Retina (tissue), 1 donor: Measurements from ENCODE around the gene POLD4.

Experiments used
- DNase-seq: peaks from one replicate; pipeline ENCODE4 v3.0.0-alpha.2; 2016

Gene POLD4

DNA sequence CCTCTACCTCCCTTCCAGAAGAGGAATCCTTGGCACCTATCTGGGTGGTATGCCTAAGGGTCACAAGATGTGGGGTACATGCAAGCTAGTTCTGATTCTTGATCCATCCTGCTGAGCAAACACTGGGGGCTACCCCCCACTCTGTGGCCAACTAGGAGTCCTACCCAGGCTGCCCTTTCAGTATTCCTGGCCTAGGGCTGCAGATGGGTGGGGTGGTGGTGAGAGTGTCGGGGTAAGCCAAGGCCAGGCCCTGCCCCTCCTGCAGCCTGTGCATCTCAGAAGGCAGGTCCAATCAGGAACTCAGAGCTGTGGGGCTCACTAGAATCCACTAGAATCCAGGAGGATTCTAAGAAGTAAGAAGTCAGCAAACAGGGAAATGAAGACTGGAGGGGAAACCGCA lies 39.1 kb downstream of the POLD4 start:
- no peak for DNase-seq

DNA sequence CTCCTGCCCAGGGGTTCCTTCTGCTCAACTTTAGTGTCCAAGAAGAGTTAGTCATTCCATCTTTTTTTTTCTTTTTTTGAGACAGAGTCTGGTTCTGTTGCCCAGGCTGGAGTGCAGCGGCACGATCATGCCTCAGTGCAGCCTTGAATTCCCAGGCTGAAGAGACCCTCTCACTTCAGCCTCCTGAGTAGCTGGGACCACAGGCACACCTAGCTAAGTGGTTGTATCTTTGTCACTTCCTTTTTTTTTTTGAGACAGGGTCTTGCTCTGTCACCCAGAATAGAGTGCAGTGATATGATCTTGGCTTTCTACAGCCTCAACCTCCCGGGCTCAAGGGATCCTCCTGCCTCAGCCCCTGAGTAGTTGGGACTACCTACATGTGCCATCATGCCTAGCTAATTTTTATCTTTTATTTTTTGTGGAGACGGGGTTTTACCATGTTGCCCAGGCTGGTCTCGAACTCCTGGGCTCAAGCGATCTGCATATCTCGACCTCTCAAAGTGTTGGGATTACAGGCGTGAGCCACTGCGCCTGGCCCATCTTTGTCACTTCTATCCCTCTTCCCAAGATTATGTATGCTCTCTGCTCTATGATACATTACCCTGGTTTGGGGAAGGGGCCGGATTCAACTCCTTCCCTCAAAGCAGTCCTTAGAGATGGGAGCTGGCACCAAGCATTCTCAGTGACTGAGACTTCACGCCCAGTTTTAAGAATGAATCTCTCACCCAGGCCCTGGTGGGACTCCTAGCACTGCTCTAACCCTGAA lies 40.0 kb downstream of the POLD4 start:
- no peak for DNase-seq

DNA sequence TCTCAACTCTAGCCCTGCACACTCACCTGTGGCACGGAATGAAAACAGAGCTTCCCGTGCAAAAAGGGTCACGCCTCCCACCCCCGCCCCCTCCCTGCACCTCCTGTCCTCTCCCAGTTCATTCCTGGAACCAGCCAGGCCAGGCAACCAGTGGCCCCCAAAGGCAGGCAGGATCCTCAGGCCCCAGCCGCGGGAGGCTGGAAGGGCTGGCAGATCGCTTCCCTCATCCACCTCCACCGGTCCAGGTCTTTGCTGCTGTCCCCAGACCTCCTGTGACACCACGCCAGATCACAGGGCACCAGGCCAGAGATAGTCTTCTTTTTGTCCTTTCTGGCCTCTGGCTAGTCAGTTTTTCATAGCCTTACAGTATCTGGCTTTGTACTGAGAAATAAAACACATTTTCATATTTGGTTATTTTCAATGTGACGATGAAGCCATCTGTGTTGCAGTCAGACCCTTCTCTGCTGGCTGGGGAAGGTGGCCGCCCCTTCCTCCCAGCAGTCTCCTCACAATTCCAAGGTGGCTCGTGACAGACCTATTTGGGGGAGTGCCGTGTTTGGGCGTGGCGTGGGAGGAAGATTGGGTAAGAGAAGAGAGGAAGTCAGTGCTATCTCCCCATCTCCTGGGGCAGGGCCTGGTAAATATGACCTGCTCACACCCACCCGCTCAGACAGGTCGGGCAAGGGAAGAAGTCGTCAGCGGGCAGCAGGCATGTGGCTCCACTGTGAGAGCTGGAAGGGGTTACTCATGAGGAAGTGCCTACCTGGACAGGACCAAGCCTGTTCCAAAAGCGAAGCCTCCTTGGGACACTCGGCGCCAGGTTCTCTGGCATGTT lies 40.9 kb downstream of the POLD4 start:
- DNase-seq, result no peak

DNA sequence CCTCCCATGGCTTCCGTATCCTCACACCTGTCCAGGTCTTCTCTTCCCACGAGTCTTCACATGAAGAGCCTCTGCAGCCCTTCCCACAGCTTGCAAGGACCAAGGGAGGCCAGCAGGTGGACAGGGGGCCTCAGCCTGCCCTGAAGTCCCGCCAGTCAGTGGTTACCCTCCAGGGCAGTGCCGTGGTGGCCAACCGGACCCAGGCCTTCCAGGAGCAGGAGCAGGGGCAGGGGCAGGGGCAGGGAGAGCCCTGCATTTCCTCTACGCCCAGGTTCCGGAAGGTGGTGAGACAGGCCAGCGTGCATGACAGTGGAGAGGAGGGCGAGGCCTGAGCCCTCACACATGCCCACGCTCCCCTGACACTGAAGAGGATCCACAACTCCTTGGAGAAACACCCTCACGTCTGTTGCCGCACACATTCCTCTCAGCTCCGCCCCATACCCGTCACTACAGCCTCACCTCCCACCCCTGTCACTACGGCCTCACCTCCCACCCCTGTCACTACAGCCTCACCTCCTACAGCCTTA lies 41.7 kb downstream of the POLD4 start:
- no peak for DNase-seq

DNA sequence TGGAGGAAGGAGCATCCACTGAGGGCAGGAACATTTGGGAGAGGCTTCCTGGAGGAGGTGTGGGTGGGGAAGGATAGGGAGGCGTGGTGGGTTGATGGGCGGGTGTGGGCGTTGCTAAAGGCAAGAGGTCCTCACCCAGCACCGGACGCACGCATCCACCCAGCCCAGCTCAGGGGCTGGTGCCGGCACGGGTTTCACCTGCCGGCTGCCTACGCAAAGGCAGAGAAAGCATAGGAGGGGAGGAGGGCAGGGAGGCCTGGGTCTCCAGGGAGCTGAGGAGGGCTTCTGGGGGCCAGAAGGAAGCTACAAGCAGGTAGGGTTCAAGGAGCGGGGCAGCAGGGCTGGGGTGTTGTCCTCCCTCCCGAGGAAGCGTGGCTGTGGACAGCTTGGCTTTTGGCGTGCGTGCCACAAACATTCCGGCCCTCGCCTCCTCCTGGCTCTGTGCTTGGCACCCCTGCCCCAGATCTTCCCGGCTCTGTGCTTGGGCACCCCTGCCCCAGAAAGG lies 42.2 kb downstream of the POLD4 start:
- no peak for DNase-seq

DNA sequence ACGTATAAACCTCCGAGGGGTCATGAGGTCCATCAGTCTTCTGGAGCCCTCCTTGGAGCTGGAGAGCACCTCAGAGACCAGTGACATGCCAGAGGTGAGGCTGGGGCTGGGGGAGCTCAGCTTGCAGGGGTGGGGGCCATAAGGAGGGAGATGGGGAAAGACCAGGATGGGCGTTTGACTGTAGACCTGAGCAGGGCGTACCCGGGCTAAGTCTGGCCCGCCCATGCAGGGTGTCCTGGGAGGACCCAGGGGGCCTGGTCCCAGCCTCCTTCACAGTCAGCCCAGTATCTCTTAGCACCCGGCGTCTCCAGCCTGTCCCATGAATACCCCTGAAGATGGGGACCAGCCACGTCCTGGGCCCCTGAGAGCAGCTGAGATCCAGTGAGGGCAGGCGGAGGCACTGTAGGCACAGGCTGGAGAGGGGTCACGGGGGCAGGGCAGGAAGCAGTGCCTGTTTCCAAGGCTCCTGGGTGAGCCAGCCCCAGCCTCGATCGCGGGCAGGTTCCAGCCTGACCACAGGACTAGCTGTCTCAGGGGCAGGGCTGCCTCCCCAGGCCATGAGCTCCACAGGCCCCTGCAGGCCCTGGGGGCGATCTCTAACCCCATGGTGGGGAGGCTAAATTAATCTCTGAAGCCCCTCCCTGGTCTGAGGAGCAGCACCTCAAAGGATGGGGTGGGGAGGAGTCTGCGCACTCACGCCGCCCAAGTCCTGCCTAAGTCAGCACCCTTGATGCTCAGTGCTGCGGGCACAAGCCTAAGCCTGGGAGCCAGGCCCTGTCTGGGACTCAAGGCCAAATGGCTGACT lies 42.9 kb downstream of the POLD4 start:
- DNase-seq, result no peak

DNA sequence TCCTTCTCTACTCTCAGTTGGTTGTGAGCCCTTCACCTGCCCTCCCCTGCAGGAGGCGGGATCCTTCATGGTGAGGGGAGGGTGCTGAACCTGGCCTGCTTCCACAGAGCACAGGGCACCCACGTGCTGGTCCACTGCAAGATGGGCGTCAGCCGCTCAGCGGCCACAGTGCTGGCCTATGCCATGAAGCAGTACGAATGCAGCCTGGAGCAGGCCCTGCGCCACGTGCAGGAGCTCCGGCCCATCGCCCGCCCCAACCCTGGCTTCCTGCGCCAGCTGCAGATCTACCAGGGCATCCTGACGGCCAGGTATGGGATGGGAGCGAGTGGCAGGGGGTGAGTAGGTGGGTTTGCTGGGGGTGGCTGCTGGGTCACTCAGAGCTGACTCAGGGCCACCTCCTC lies 43.7 kb downstream of the POLD4 start:
- no peak for DNase-seq

DNA sequence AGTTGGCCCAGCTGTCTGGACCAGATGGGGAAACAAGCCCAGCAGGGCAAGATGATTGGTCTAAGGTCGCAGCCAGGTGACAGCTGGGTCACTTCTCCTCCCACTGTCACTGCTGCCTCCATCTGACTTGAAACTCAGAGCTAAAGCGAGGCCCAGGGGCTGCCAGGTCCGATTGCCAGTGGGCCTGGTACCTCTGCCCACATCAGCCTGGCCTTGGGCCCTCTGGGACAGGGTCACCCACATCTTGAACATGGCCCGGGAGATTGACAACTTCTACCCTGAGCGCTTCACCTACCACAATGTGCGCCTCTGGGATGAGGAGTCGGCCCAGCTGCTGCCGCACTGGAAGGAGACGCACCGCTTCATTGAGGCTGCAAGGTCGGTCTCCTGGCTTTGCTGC lies 44.2 kb downstream of the POLD4 start:
- DNase-seq, result no peak

DNA sequence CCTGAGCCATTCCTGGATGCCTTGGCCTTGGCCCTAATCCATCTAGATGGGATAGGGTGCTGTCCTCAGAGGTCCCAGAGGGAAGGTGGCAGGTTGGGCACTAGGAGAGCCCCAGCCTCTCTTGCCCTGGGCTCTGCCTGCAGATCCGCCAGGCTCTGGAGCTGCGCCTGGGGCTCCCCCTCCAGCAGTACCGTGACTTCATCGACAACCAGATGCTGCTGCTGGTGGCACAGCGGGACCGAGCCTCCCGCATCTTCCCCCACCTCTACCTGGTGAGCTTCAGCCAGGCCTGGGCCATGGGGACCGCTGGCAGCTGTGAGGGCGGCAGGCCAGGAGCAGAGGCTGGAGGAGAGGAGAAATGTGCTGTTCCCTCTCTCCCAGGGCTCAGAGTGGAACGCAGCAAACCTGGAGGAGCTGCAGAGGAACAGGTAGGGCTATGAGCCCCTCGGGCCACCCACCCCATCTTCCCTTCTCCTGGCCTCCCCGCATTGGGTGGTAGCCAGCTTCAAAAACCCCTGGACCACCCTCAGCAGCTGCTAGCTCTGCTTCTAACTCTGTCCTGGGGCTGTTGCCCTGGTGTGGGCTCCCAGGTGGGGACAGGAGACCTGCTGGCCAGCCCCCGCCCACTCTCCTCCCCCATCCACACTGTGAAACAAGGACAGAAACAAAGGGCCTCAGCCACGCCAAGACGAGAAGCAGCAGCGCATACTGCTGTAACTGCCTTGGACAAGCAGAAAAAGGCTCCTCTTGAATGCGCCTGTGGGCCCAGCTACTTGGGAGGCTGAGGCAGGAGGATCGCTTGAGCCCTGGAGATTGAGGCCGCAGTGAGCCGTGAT lies 45.1 kb downstream of the POLD4 start:
- DNase-seq, result no peak

DNA sequence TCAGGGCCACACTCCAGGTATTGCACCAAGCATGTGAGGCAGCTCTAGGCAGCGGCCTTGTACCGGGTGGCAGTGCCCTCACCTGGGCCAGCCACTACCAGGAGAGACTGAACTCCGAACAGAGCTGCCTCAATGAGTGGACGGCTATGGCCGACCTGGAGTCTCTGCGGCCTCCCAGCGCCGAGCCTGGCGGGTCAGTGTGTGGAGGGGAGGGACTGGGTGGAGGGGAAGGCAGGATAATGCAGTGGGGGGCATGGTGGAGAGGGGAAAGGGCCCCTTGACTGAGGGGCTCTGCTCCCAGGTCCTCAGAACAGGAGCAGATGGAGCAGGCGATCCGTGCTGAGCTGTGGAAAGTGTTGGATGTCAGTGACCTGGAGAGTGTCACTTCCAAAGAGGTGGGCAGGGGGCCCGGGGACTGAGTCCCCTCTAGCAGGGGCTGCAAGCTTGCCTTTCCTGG lies 45.8 kb downstream of the POLD4 start:
- no peak for DNase-seq

DNA sequence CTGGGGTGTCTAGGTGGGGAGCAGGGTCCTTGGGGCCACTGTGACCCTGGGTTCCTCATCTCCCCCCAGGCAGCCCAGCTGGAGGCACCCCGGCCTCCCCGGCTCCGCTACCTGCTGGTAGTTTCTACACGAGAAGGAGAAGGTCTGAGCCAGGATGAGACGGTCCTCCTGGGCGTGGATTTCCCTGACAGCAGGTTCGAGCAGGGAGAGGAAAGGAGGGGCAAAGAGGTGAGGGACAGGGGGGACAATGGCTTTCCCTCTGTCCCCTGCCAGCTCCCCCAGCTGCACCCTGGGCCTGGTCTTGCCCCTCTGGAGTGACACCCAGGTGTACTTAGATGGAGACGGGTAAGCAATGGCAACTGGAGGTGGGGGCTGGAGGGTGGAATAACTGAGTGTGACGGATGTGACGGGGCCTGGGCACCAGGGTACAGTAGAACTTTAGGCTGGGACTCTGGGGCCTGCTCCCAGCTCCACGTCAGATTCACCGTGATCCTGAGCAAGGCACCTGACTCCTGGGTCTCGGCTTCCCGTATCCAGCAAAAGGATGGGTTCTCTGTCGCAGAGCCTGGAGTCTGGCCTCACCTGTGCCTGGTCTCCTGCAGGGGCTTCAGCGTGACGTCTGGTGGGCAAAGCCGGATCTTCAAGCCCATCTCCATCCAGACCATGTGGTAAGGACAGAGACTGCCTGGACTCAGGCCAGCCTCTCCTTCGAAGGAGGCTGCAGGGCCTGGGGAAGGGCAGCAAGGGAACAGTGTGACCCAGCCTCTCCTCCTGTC lies 46.4 kb downstream of the POLD4 start:
- no peak for DNase-seq

DNA sequence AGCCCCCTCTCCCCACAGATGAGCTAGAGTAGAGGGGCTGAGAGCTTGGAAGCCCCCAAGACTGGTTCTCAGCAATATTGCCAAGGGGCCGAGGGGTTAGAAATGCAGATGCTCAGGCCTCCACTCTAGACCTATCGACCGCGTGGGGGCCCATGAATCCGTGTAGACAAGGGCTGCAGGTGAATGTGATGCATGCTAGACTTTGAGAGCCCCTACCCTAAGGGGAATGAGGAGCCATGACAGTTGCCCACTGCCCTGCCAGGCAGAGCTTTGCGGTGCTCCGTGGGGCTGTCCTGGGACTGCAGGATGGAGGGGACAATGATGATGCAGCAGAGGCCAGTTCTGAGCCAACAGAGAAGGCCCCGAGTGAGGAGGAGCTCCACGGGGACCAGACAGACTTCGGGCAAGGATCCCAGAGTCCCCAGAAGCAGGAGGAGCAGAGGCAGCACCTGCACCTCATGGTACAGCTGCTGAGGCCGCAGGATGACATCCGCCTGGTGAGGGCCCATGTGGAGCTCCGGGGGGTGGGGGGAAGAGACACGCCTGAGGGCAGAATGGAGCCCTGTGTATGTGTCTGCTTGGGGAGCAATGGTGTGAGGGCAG lies 48.7 kb downstream of the POLD4 start:
- no peak for DNase-seq

DNA sequence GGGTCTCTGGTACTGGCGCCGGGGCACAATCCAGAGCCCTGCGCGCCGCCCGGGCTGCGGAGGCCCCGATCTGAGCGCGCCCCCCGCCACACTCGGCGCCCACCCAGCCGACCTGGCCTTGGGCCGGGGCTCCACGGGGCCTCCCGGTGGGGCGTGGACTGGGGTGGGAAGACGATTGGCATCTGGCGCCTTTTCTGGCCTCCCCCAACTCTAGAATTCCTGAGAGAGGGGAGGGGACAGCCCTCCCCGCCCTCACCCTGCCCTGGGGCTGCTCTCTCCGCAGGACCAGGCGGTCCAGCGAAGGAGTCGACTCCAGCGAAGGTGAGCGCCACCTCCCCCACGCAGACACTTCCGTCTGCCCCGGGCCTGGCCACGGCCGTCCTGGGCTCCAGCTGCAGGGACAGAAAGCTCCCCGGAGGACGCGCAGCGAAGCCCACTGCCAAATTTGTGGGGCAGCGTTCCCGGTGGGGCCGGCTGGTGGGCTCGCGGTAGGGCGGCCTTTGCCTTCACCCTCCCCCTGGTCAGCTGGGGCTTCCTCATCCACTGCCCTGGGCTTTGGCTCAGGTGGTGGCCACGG lies 49.4 kb downstream of the POLD4 start:
- DNase-seq, result peak; percentile 77

DNA sequence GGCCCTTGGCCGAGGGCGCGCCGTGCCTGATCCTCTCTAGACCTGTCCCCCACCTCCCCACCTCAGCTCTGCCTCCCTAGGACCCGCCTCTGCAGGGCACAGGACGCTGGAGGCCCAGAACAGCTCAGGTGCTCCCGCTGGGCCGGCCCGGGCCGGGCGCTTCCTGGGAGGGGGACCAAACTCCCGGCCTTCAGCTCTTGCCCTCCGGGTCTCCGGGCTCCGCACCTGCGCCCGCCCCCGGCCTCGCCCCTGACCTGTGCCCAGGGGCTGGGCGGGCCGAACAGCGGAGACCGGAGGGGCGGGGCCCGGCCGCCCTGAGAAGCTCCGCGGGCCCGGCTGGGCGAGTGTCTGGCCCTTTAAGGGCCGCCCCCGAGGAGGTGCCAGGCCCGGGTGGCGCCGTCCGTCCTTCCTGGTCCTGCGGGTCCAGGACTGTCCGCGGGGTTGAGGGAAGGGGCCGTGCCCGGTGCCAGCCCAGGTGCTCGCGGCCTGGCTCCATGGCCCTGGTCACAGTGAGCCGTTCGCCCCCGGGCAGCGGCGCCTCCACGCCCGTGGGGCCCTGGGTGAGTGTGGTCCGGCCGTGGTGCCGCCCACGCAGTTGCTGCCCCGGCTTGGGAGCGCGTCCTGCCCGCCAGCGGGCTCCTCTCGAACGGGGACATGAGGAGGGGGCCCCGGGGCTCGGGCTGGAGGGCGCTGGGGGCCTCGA lies 50.1 kb downstream of the POLD4 start, which contains the start of gene SSH3:
TSS of gene SSH3 (plus strand) at position 399 of the 703 bp plus-strand sequence. CDS start at position 495, 96 bp downstream.
- DNase-seq, result peak; percentile 80

DNA sequence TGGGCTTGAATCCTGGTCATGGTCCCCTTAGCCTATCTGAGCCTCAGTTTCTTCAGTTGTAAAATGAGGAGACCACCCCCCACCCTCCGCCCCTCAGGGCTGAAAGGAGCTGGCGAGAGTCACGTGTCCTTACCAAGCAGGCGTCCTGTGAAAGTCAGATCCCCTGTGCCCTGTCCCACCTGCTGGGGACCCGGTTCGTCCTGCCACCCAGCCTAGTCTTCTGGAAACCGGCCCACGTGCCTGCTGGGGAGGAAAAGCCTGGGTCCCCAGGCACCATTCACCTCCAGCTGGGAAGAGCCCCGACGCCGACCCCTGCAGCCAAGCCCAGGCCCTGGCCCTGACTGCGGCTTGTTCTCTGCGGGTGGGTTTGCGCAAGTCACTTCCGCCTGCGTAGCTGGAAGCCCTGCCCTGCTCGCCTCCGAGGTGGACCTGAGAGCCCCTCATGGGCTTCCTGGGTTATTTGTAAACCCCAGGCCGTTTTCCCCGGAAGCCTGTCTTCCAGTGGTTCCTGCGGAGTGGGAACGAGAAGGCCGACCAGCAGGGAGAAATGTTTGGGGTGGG lies 50.7 kb downstream of the POLD4 start:
- DNase-seq, result peak; percentile 72

DNA sequence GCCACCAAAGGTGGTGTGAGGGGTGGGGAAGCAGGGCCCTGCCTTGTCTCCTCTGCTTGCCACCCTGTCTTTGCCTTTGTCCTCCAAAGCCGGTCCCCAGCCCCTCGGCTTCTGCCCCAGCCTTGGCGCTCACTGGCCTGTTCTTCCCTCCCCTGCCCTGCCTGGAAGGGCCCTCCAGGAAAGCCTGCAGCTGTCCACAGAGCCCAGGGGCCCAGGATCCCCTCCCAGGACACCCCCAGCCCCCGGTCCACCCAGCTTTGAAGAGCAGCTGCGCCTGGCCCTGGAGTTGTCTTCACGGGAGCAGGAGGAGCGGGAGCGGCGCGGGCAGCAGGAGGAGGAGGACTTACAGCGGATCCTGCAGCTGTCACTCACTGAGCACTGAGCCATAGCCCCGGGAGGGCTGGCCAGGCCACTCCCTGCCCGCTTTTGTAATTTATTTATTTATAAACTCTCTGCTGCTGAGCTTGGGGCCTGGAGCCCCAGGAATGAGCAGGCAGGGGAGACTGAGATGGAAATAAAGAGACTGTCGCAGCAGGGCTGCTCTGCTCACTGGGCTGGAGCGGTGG lies 51.3 kb downstream of the POLD4 start:
- DNase-seq, result peak; percentile 85

DNA sequence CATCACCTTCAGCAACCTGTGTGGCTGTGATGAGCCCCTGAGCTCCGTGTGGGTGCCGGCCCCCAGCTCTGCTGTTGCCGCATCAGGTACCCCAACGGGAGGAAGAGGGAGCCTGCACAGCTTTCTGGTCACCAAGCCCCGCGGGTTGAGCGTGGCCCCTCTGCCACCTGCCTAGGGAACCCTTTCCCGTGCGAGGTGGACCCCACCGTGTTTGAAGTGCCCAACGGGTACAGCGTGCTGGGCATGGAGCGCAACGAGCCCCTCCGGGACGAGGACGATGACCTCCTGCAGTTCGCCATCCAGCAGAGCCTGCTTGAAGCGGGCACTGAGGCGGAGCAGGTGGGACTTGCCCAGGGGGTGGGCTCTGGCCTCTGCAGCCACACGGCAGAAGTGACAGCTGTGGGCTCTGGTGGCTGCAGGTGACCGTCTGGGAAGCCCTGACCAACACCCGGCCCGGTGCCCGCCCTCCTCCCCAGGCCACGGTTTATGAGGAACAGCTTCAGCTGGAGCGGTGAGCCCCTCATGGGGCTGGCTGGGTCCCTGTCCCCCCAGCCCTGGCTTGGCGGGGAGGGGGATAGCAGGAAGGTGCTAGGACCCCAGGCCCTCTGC lies 51.9 kb downstream of the POLD4 start:
- peak; percentile 30 for DNase-seq
